KMS-11 (cell line): ENCODE results near the gene VAV3.

Experiments used
- H2AFZ ChIP-seq: fragments of 200-600 bp; sonication (generic); 2 replicates; pipeline ENCODE4 v1.6.1; 2016; ENCODE audit warnings: antibody characterized with exemption, mixed run types, low read depth
- H3K27ac ChIP-seq: fragments of 200-600 bp; sonication (generic); 2 replicates; pipeline ENCODE4 v1.6.1; 2016; ENCODE audit warnings: mild to moderate bottlenecking, mixed run types
- H3K27me3 ChIP-seq: fragments of 200-600 bp; sonication (generic); 2 replicates; pipeline ENCODE4 v1.6.1; 2017; ENCODE audit warnings: mild to moderate bottlenecking, low read depth, mixed run types, moderate library complexity; ENCODE audit not compliant: insufficient read depth
- H3K36me3 ChIP-seq: fragments of 200-600 bp; sonication (generic); 2 replicates; pipeline ENCODE4 v1.6.1; 2017; ENCODE audit warnings: mild to moderate bottlenecking, mixed run types; ENCODE audit not compliant: insufficient read depth
- H3K4me1 ChIP-seq: fragments of 200-600 bp; sonication (generic); 2 replicates; pipeline ENCODE4 v1.6.1; 2016; ENCODE audit warnings: mild to moderate bottlenecking, low read depth, mixed run types; ENCODE audit not compliant: poor library complexity, severe bottlenecking
- H3K4me2 ChIP-seq: fragments of 200-600 bp; sonication (generic); 2 replicates; pipeline ENCODE4 v1.7.0; 2016; ENCODE audit warnings: mild to moderate bottlenecking, mixed run types
- H3K4me3 ChIP-seq: fragments of 200-600 bp; sonication (generic); IDR thresholded peaks from 2 replicates; pipeline ENCODE4 v1.6.1; 2017; ENCODE audit warnings: low read depth, low read length, mixed read lengths; ENCODE audit not compliant: insufficient read depth
- H3K79me2 ChIP-seq: fragments of 200-600 bp; sonication (generic); 2 replicates; pipeline ENCODE4 v1.6.1; 2016; ENCODE audit warnings: low read depth, mixed run types; ENCODE audit not compliant: insufficient read depth
- H3K9ac ChIP-seq: fragments of 200-600 bp; sonication (generic); 2 replicates; pipeline ENCODE4 v1.6.1; 2016; ENCODE audit warnings: mild to moderate bottlenecking, mixed run types
- H4K20me1 ChIP-seq: fragments of 200-600 bp; sonication (generic); 2 replicates; pipeline ENCODE4 v1.6.1; 2016; ENCODE audit warnings: mild to moderate bottlenecking, mixed run types; ENCODE audit not compliant: insufficient read depth
- CTCF ChIP-seq: fragments of 200-600 bp; sonication (generic); conservative IDR thresholded peaks from 2 replicates; pipeline ENCODE4 v1.6.1; 2017; ENCODE audit warnings: low read depth, mild to moderate bottlenecking, antibody characterized with exemption, low read length, moderate library complexity, mixed read lengths

Gene VAV3

GRCh38 chr1:107678993-107679392 lies 286.0 kb downstream of the VAV3 start:
- Histone ChIP-seq H3K79me2 (no peaks in the 10 kb centered on the region), H4K20me1 (no peaks in the 10 kb centered on the region), H3K4me1 (no peaks in the 10 kb centered on the region), H3K4me3 (no peak overlapping the region), H3K4me2 (no peak overlapping the region), H3K27me3 (no peaks in the 10 kb centered on the region), H3K9ac (no peak overlapping the region), H3K36me3 (no peaks in the 10 kb centered on the region), H2AFZ (no peak overlapping the region), H3K27ac (no peak overlapping the region)
- no peak for TF ChIP-seq CTCF

GRCh38 chr1:107677697-107678096 lies 287.3 kb downstream of the VAV3 start:
- Histone ChIP-seq H3K36me3 (no peaks in the 10 kb centered on the region), H3K27me3 (no peaks in the 10 kb centered on the region), H3K27ac (no peak overlapping the region), H3K4me2 (no peak overlapping the region), H3K4me1 (no peaks in the 10 kb centered on the region), H3K9ac (no peak overlapping the region), H3K4me3 (no peak overlapping the region), H3K79me2 (no peaks in the 10 kb centered on the region), H2AFZ (no peak overlapping the region), H4K20me1 (no peaks in the 10 kb centered on the region)
- no peak for TF ChIP-seq CTCF

GRCh38 chr1:107674486-107674885 lies 290.5 kb downstream of the VAV3 start:
- H3K4me1 ChIP-seq: no peaks in the 10 kb centered on the region

GRCh38 chr1:107673006-107673405 lies 292.0 kb downstream of the VAV3 start:
- TF ChIP-seq CTCF: no peak
- Histone ChIP-seq H3K79me2 (no peaks in the 10 kb centered on the region), H3K36me3 (no peaks in the 10 kb centered on the region), H3K27me3 (no peaks in the 10 kb centered on the region), H3K4me2 (no peak overlapping the region), H3K27ac (no peak overlapping the region), H4K20me1 (no peaks in the 10 kb centered on the region), H2AFZ (no peak overlapping the region), H3K4me1 (no peaks in the 10 kb centered on the region), H3K9ac (no peak overlapping the region), H3K4me3 (no peak overlapping the region)

More at GRCh38 chr1:107674486-107674885, 290.5 kb downstream of the VAV3 start:
- no peak for TF ChIP-seq CTCF
- no peak overlapping the region for H3K27ac ChIP-seq
- H3K27me3 ChIP-seq: no peaks in the 10 kb centered on the region
- H3K9ac ChIP-seq: no peak overlapping the region
- no peak overlapping the region for H3K4me3 ChIP-seq
- no peaks in the 10 kb centered on the region for H3K36me3 ChIP-seq
- no peak overlapping the region for H3K4me2 ChIP-seq
- no peaks in the 10 kb centered on the region for H3K79me2 ChIP-seq
- no peak overlapping the region for H2AFZ ChIP-seq
- H4K20me1 ChIP-seq: no peaks in the 10 kb centered on the region
